Stimulated activated CD4-positive, alpha-beta T cell treated with anti-CD3 and anti-CD28 coated beads, Interleukin-12 subunit alpha, Interleukin-12 subunit beta, amount 100 ng/mL, for 4 hours (primary cell): ENCODE results near the gene COG2.
"Not testable (repeated sequence)": the region's sequence is repeated elsewhere in the genome, so short reads cannot be mapped to it uniquely, and the experiment has no call there.

ENCODE experiments used
- DNase-seq: peaks from one replicate; pipeline ENCODE4 v3.0.0-alpha.2; 2020

Gene COG2

GRCh38 chr1:230642263-230642959 is at the start of gene COG2:
Gene COG2, plus strand, starts transcription at chr1:230642481. Its CDS starts 126 bp downstream, at chr1:230642607.
- DNase-seq: peak; percentile 99

- no peak for DNase-seq
Measured at GRCh38 chr1:230592848-230593414, 49.4 kb upstream of the COG2 start.

- DNase-seq: no peak
Measured at GRCh38 chr1:230594214-230594773, 48.0 kb upstream of the COG2 start.

GRCh38 chr1:230595181-230595580 is 47.1 kb upstream of the COG2 start:
- DNase-seq: no peak

GRCh38 chr1:230596306-230596705 is 46.0 kb upstream of the COG2 start:
- DNase-seq: no peak

GRCh38 chr1:230598745-230599144 is 43.5 kb upstream of the COG2 start:
- no peak for DNase-seq

- DNase-seq: no peak
Measured at GRCh38 chr1:230599926-230600656, 42.2 kb upstream of the COG2 start.

GRCh38 chr1:230600657-230601400 is 41.5 kb upstream of the COG2 start:
- not testable (repeated sequence) for DNase-seq

- no peak for DNase-seq
Measured at GRCh38 chr1:230609208-230609607, 33.1 kb upstream of the COG2 start.

GRCh38 chr1:230610589-230610988 is 31.7 kb upstream of the COG2 start:
- DNase-seq: no peak

- DNase-seq: no peak
Measured at GRCh38 chr1:230611128-230611877, 31.0 kb upstream of the COG2 start.

GRCh38 chr1:230611878-230612235 is 30.4 kb upstream of the COG2 start:
- no peak for DNase-seq

GRCh38 chr1:230612651-230613050 is 29.6 kb upstream of the COG2 start:
- no peak for DNase-seq

- no peak for DNase-seq
Measured at GRCh38 chr1:230614121-230614520, 28.2 kb upstream of the COG2 start.

- DNase-seq: no peak
Measured at GRCh38 chr1:230618537-230618936, 23.7 kb upstream of the COG2 start.

GRCh38 chr1:230620649-230621323 is 21.5 kb upstream of the COG2 start:
- DNase-seq: no peak

- no peak for DNase-seq
Measured at GRCh38 chr1:230621324-230622030, 20.8 kb upstream of the COG2 start.

GRCh38 chr1:230622151-230622550 is 20.1 kb upstream of the COG2 start:
- no peak for DNase-seq

GRCh38 chr1:230624097-230624713 is 18.1 kb upstream of the COG2 start:
- DNase-seq: no peak

GRCh38 chr1:230626232-230626631 is 16.0 kb upstream of the COG2 start:
- DNase-seq: no peak

- DNase-seq: no peak
Measured at GRCh38 chr1:230627767-230628166, 14.5 kb upstream of the COG2 start.
